Neural crest cell (in vitro differentiated cells): ENCODE results near the gene GBF1. TPM values are rescaled to one million over a fixed set of nuclear protein-coding genes. Genes with fewer than 3 reads are reported as not detected.
A peak's percentile ranks its signal among the peaks of the same experiment; 100 is the strongest.

ENCODE experiments used
- DNase-seq: peaks from one replicate; pipeline ENCODE4 v3.0.0; 2021; ENCODE audit warnings: low read depth, mixed read lengths, low spot score
- H3K27ac Mint-ChIP-seq: one replicate; pipeline ENCODE4 v1.8.0; 2021; ENCODE audit warnings: mild to moderate bottlenecking, mixed read lengths; ENCODE audit not compliant: unreplicated experiment
- H3K27me3 Mint-ChIP-seq: 2 replicates; pipeline ENCODE4 v1.8.0; 2021; ENCODE audit warnings: low read depth, mild to moderate bottlenecking, mixed read lengths
- H3K36me3 Mint-ChIP-seq: 2 replicates; pipeline ENCODE4 v1.8.0; 2021; ENCODE audit warnings: low read depth, mild to moderate bottlenecking, mixed read lengths
- H3K4me1 Mint-ChIP-seq: 2 replicates; pipeline ENCODE4 v1.8.0; 2021; ENCODE audit warnings: mixed read lengths
- H3K4me3 Mint-ChIP-seq: one replicate; pipeline ENCODE4 v1.8.0; 2021; ENCODE audit warnings: mild to moderate bottlenecking, mixed read lengths
- H3K9me3 Mint-ChIP-seq: 2 replicates; pipeline ENCODE4 v1.8.0; 2021; ENCODE audit warnings: mixed read lengths
- CTCF ChIP-seq: fragments of 200-600 bp; sonication (generic); conservative IDR thresholded peaks from 2 replicates; pipeline ENCODE4 v1.5.0; 2021; ENCODE audit warnings: antibody characterized with exemption, mild to moderate bottlenecking
- total RNA-seq: library from RNA; stranded (reverse); gene quantifications from 2 replicates; pipeline ENCODE4 v1.2.1, GENCODE V29; 2021

Gene GBF1
- total RNA-seq, 1 donor from 2014 or later, result 43.2 TPM

DNA sequence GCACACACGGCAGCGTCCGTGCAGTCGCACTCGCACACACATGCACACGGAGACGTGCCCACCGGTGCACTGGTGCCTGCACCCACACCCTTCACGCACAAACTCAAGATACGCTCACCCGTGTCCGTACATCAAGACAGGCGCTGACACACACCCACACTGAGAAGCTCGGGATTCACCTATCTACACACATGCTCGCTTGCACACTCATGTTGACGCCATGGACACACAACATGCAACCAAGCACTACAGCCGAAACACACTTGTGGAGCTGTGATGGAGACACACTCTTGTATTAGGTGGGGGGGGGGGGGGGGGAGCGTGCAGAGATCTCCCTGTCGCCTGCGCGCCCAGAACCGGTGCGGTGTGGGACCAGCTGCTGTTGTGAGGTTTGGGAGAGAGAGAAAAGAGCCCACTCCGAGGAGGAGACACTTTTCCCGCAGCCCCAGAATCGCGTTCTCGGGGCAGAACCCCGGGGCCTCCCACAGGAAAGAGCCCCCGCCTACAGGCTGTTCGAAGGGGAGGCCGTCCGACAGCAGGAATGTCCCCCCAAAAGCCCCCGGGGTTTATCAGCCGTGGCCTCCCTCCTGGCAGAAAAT is 149.6 kb downstream of the GBF1 start:
- H3K27me3 Mint-ChIP-seq, result peaks cover 31% of the 10 kb centered on the region
- TF ChIP-seq CTCF, result no peak
- no peak for DNase-seq
- H3K27ac Mint-ChIP-seq, result no peak overlapping the region
- H3K36me3 Mint-ChIP-seq, result no peaks in the 10 kb centered on the region
- peak overlapping the region; percentile 92 for H3K4me3 Mint-ChIP-seq
- peaks cover 38% of the 10 kb centered on the region for H3K4me1 Mint-ChIP-seq
- H3K9me3 Mint-ChIP-seq, result no peaks in the 10 kb centered on the region

DNA sequence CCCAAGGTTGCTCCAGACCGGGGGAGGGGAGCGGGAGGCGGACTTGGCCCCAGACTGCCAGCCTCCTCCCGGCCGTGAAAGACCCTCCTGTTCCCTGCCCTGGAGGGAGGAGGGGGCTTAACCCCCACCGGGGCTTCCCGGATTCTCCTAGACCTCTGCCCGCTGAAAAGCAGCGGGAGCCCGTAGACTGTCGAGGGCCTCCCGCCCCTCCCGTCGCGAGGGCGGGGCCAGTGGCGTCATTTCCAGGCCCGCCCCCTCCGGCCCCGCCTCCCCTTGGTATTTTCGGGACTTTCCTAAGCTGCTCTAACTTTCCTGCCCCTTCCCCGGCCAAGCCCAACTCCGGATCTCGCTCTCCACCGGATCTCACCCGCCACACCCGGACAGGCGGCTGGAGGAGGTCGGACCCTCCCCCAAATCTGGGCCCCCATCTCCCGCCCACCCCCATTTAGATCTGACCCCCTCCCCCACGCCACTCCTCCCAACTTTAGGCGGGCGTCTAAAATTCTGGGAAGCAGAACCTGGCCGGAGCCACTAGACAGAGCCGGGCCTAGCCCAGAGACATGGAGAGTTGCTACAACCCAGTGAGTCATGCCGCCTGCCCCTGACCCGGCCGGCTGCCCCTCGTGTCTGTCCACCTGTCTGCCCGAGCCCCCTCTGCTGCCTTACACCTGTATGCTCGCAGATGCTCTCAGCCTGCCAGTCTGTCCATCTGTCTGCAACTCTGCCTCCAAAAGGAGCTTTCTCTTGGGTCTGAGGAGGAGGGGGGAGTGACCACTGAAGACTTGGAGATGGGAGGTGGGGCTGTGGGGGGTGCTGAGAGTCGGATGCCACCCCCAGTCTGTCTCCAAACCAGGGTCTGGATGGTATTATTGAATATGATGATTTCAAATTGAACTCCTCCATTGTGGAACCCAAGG is 150.3 kb downstream of the GBF1 start, which contains the start of gene NFKB2:
TSS of gene NFKB2 (plus strand) at position 306 of the 917 bp plus-strand sequence. CDS start at position 561, 255 bp downstream.
- peak; percentile 83 for DNase-seq
- Mint-ChIP-seq H3K4me1 (peaks cover 38% of the 10 kb centered on the region), H3K4me3 (peak within 1 kb of the TSS; percentile 92), H3K36me3 (no peaks in the 10 kb centered on the region), H3K9me3 (no peaks in the 10 kb centered on the region), H3K27ac (peak within 1 kb of the TSS; percentile 19), H3K27me3 (peaks cover 25% of the 10 kb centered on the region)
- TF ChIP-seq CTCF, result no peak

GRCh38 chr10:102396317-102396650 is 151.0 kb downstream of the GBF1 start:
- TF ChIP-seq CTCF, result no peak
- no peaks in the 10 kb centered on the region for H3K36me3 Mint-ChIP-seq
- peaks cover 20% of the 10 kb centered on the region for H3K27me3 Mint-ChIP-seq
- no peak for DNase-seq
- H3K27ac Mint-ChIP-seq, result no peak overlapping the region
- peak overlapping the region; percentile 92 for H3K4me3 Mint-ChIP-seq
- peaks cover 38% of the 10 kb centered on the region for H3K4me1 Mint-ChIP-seq
- H3K9me3 Mint-ChIP-seq, result no peaks in the 10 kb centered on the region

GRCh38 chr10:102396730-102397151 is 151.4 kb downstream of the GBF1 start:
- H3K27ac Mint-ChIP-seq, result no peak overlapping the region
- peak overlapping the region; percentile 92 for H3K4me3 Mint-ChIP-seq
- H3K4me1 Mint-ChIP-seq, result peaks cover 38% of the 10 kb centered on the region
- H3K27me3 Mint-ChIP-seq, result peaks cover 20% of the 10 kb centered on the region
- H3K36me3 Mint-ChIP-seq, result no peaks in the 10 kb centered on the region
- DNase-seq, result no peak
- TF ChIP-seq CTCF, result no peak
- H3K9me3 Mint-ChIP-seq, result no peaks in the 10 kb centered on the region

GRCh38 chr10:102397222-102398171 is 152.2 kb downstream of the GBF1 start:
- no peak for DNase-seq
- peaks cover 38% of the 10 kb centered on the region for H3K4me1 Mint-ChIP-seq
- H3K4me3 Mint-ChIP-seq, result peak overlapping the region; percentile 92
- H3K27ac Mint-ChIP-seq, result no peak overlapping the region
- no peaks in the 10 kb centered on the region for H3K9me3 Mint-ChIP-seq
- peaks cover 13% of the 10 kb centered on the region for H3K27me3 Mint-ChIP-seq
- H3K36me3 Mint-ChIP-seq, result no peaks in the 10 kb centered on the region
- no peak for TF ChIP-seq CTCF
